Retinal pigment epithelial cell (primary cell): ENCODE measurements around the gene RETSAT.

ENCODE experiments used
- DNase-seq: peaks from one replicate; pipeline ENCODE4 v3.0.0-alpha.2; 2010; ENCODE audit warnings: low read depth
- H3K4me3 ChIP-seq: 2 replicates; pipeline ENCODE4 v1.5.1; 2011; ENCODE audit warnings: mild to moderate bottlenecking, low read length, control low read depth, moderate library complexity
- CTCF ChIP-seq: conservative IDR thresholded peaks from 2 replicates; pipeline ENCODE4 v1.5.1; 2011; ENCODE audit warnings: low read depth, low read length, control low read depth, inconsistent platforms

The RETSAT gene

GRCh38 chr2:85312404-85312803 is 41.9 kb downstream of the RETSAT start:
- no peak for TF ChIP-seq CTCF
- no peak overlapping the region for H3K4me3 ChIP-seq
- no peak for DNase-seq

- no peak overlapping the region for H3K4me3 ChIP-seq
- no peak for TF ChIP-seq CTCF
- no peak for DNase-seq
Observed at GRCh38 chr2:85310330-85310729, 44.0 kb downstream of the RETSAT start.

GRCh38 chr2:85309699-85310321 is 44.5 kb downstream of the RETSAT start:
- no peak for DNase-seq
- TF ChIP-seq CTCF = no peak
- no peak overlapping the region for H3K4me3 ChIP-seq

GRCh38 chr2:85308896-85309555 is 45.3 kb downstream of the RETSAT start:
- H3K4me3 ChIP-seq = no peak overlapping the region
- TF ChIP-seq CTCF = no peak
- DNase-seq = no peak

GRCh38 chr2:85308201-85308600 is 46.1 kb downstream of the RETSAT start:
- no peak for DNase-seq
- no peak for TF ChIP-seq CTCF
- H3K4me3 ChIP-seq = no peak overlapping the region

GRCh38 chr2:85307527-85307897 is 46.8 kb downstream of the RETSAT start:
- TF ChIP-seq CTCF = no peak
- H3K4me3 ChIP-seq = no peak overlapping the region
- DNase-seq = no peak
